Body of pancreas (tissue), 4 donors: ENCODE measurements around the gene TTPAL. TPM values are rescaled to one million over a fixed set of nuclear protein-coding genes. Genes with fewer than 3 reads are reported as not detected.
A peak's percentile ranks its signal among the peaks of the same experiment; 100 is the strongest.

Experiments
- ATAC-seq: fragments of 150-250 bp; one replicate; pipeline ENCODE4 v1.9.1; 2016
- DNase-seq, 4 donors: peaks; one replicate each; pipeline ENCODE4 v3.0.0-alpha.2; 2019
- H3K27ac ChIP-seq, 4 donors: fragments of 200-600 bp; sonication (generic); 1 replicate in 3 of 4; 2 replicates in 1 of 4; pipeline versions ENCODE4 v1.5.1 to v1.6.1; 2016 to 2019; ENCODE audit warnings: mild to moderate bottlenecking in 1 of 4, mixed read lengths in 1 of 4, moderate library complexity in 1 of 4
- H3K27me3 ChIP-seq, 2 donors: fragments of 200-600 bp; sonication (generic); one replicate each; pipeline ENCODE4 v1.6.0; 2016; ENCODE audit warnings: mild to moderate bottlenecking in 1 of 2
- H3K36me3 ChIP-seq, 2 donors: fragments of 200-600 bp; sonication (generic); replicated peaks in 1 of 2; 2 replicates each; pipeline ENCODE4 v1.5.1; 2016; ENCODE audit warnings: low read depth in 2 of 2; ENCODE audit not compliant: insufficient read depth in 1 of 2
- H3K4me1 ChIP-seq: fragments of 200-600 bp; sonication (generic); one replicate; pipeline ENCODE4 v1.6.0; 2016
- H3K4me3 ChIP-seq, 2 donors: fragments of 200-600 bp; sonication (generic); 1 replicate in 1 of 2; 2 replicates in 1 of 2; pipeline ENCODE4 v1.5.1; 2016 to 2019
- H3K9me3 ChIP-seq, 3 donors: fragments of 200-600 bp; sonication (generic); 1 replicate in 2 of 3; 2 replicates in 1 of 3; pipeline ENCODE4 v1.5.1; 2016
- POLR2A ChIP-seq, 3 donors: fragments of 450-650 bp; IDR thresholded peaks; one replicate each; pipeline ENCODE4 v1.6.1; 2016; ENCODE audit warnings: antibody characterized with exemption in 3 of 3, mild to moderate bottlenecking in 2 of 3
- WGBS, 2 donors: methylation state at CpG; one replicate each; pipeline ENCODE4 v1.1.5; 2017; 5-methylcytosine and 5-hydroxymethylcytosine counted together
- intact Hi-C: fragments of 100-400 bp; cut with DNase I; formaldehyde crosslinking; loops from one replicate; pipeline ENCODE4 v1.15.1; 2023
- small RNA-seq: library from RNA; depleted of rRNA; stranded (forward); fragments of <200 nt; gene quantifications from one replicate; pipeline ENCODE3, GENCODE V24; 2016
- total RNA-seq, 2 donors: library from RNA; depleted of rRNA; stranded (reverse); fragments of >200 nt; gene quantifications; one replicate each; pipeline ENCODE4 v1.1.0, GENCODE V29; 2016
- TF ChIP-seq, protein P1 (sequence below), 7 experiments: fragments of 450-650 bp in 4 of 7; fragments of 200-600 bp in 3 of 7; sonication (generic) in 3 of 7; IDR thresholded peaks; one replicate each; pipeline ENCODE4 v1.5.1; 2016 to 2019; ENCODE audit warnings: antibody characterized with exemption in 7 of 7

TTPAL gene
- total RNA-seq, 2 donors from 2014 or later: 8.3 to 9.9 TPM

DNA sequence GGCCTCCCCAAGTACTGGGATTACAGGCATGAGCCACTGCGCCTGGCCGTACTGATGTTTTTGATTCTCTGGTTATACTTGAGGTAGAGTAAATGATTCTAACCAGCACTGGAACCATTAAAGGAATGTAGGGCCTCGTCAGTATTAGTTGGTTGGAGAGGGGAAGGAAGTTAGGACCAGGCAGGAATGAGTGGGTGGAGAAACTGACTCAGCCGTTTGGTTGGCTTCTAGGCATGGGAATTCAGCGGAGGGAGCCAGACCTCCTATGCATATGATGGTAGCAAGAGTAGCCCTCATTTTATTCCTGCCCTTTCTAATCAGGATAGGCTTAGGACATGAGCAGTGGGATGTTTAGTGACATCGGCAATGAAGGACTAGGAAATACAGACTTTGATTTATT is 65.2 kb downstream of the TTPAL start:
- Histone ChIP-seq H3K4me1 (no peaks in the 10 kb centered on the region), H3K9me3 (no peaks in the 10 kb centered on the region), H3K27ac (no peak overlapping the region), H3K4me3 (no peak overlapping the region), H3K36me3 (no peaks in the 10 kb centered on the region), H3K27me3 (no peaks in the 10 kb centered on the region)
- TF ChIP-seq POLR2A (IDR thresholded peaks at IDR 0.05): no peak
- TF ChIP-seq, protein P1, sequence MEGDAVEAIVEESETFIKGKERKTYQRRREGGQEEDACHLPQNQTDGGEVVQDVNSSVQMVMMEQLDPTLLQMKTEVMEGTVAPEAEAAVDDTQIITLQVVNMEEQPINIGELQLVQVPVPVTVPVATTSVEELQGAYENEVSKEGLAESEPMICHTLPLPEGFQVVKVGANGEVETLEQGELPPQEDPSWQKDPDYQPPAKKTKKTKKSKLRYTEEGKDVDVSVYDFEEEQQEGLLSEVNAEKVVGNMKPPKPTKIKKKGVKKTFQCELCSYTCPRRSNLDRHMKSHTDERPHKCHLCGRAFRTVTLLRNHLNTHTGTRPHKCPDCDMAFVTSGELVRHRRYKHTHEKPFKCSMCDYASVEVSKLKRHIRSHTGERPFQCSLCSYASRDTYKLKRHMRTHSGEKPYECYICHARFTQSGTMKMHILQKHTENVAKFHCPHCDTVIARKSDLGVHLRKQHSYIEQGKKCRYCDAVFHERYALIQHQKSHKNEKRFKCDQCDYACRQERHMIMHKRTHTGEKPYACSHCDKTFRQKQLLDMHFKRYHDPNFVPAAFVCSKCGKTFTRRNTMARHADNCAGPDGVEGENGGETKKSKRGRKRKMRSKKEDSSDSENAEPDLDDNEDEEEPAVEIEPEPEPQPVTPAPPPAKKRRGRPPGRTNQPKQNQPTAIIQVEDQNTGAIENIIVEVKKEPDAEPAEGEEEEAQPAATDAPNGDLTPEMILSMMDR (IDR thresholded peaks at IDR 0.05): no peak
- intact Hi-C loops: no loop called here
- WGBS, 2 donors: 72 to 82% methylated on average over 6 of the region's 6 CpGs
- ATAC-seq (no peak), DNase-seq (no peak)

DNA sequence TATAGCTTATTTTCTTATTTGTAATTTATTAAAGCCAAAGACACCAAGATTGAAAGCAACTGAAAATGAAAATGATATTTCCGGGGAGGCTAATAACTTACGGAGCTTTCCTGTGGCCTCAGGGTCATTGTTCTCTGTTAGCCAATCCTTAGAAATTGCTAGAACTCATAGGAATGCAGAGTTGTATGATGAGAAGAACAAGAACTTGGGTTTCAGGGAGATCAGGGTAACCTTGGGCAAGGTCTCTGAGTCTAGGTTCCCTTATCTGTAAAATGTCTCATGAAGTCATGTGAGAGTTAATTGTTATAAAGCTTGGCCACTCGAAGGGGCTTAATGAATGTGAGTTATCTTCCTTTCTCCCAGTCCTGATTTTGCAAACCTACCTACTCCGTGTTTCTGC is 66.3 kb downstream of the TTPAL start:
- no peaks in the 10 kb centered on the region for H3K4me1 ChIP-seq
- H3K27me3 ChIP-seq: no peaks in the 10 kb centered on the region
- no peaks in the 10 kb centered on the region for H3K9me3 ChIP-seq
- H3K27ac ChIP-seq: peak overlapping the region in 1 of 4 donors; percentile 6
- 43 to 49% methylated on average over 4 of the region's 4 CpGs for WGBS, 2 donors
- H3K4me3 ChIP-seq: no peak overlapping the region
- intact Hi-C loops: no loop called here
- DNase-seq (no peak), ATAC-seq (no peak)
- H3K36me3 ChIP-seq: no peaks in the 10 kb centered on the region
- TF ChIP-seq POLR2A (IDR thresholded peaks at IDR 0.05): no peak
- TF ChIP-seq, protein P1 (IDR thresholded peaks at IDR 0.05): no peak

DNA sequence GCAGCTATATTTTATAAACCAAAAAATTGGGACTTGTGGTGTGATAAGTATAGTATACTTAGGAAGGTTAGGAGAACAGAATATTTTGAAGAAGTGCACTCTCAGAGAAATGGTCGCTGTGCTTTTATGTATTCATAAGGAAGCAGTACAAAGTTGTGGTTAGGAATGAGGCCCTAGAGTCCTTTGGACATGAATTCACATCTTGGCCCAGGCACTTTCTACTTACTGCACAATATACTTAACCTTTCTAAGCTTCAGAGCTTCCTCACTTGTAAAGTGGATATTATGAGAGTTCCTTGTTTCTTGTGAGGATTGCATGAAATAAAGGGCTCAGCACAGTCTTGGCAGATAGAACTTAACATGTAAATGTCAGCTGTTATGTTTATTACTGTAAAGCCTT is 67.2 kb downstream of the TTPAL start:
- H3K27ac ChIP-seq: no peak overlapping the region
- peaks cover under 1% of the 10 kb centered on the region for H3K4me1 ChIP-seq
- 71 to 93% methylated on average over 1 of the region's 1 CpG for WGBS, 2 donors
- TF ChIP-seq POLR2A (IDR thresholded peaks at IDR 0.05): no peak
- TF ChIP-seq, protein P1 (IDR thresholded peaks at IDR 0.05): no peak
- ATAC-seq: no peak
- H3K9me3 ChIP-seq: no peaks in the 10 kb centered on the region
- DNase-seq: no peak
- no peaks in the 10 kb centered on the region for H3K27me3 ChIP-seq
- intact Hi-C loops: no loop called here
- H3K36me3 ChIP-seq: no peaks in the 10 kb centered on the region
- H3K4me3 ChIP-seq: no peak overlapping the region

DNA sequence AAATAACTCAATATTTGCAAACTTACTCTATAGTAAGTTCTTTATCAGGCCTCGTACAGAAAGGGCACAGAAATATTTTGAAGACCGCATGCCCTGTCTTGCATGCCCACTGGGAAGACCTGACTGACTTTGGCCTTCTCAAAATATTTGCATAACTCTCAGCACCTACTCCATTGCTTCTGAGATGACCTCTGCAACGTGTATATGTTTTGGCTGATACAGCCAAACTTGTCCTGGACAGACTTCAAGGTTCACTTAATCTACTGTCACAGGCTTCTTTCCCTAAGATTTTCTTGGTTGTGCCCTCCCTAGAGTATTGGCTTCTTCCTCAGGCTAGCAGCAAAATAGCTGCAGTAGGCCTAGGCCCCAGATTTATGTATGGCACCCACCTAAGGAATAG is 67.7 kb downstream of the TTPAL start:
- Histone ChIP-seq H3K4me3 (no peak overlapping the region), H3K27ac (no peak overlapping the region), H3K9me3 (no peaks in the 10 kb centered on the region), H3K4me1 (peaks cover 5% of the 10 kb centered on the region), H3K27me3 (no peaks in the 10 kb centered on the region), H3K36me3 (no peaks in the 10 kb centered on the region)
- TF ChIP-seq POLR2A (IDR thresholded peaks at IDR 0.05): no peak
- TF ChIP-seq, protein P1 (IDR thresholded peaks at IDR 0.05): no peak
- intact Hi-C loops: no loop called here
- 55% methylated on average over 3 of the region's 3 CpGs for WGBS, 2 donors
- ATAC-seq: no peak
- DNase-seq: no peak

Small RNA genes lying within 50 kb of the gene (small RNA-seq; reads per million reads assigned to genes)
- gene RPL37AP1: not detected

Other genes starting within 250 kb of the TTPAL start
- not detected for gene GDAP1L1, start 228.6 kb upstream of the TTPAL start, total RNA-seq
- gene FITM2, start 164.7 kb upstream of the TTPAL start, total RNA-seq: 10 to 100 TPM in 1 of 2 donors, 1 to 10 TPM in 1; 7.0 to 17.1 TPM
- gene R3HDML, start 138.8 kb upstream of the TTPAL start, total RNA-seq: not detected
- 10 to 100 TPM; 28.3 to 28.5 TPM for gene HNF4A, start 120.2 kb upstream of the TTPAL start, total RNA-seq
- gene SERINC3, start 46.2 kb downstream of the TTPAL start, total RNA-seq: 10 to 100 TPM; 28.3 to 36.3 TPM
- gene PKIG, start 106.7 kb downstream of the TTPAL start, total RNA-seq: 10 to 100 TPM; 43.6 to 64.9 TPM
- 1 to 10 TPM; 3.3 to 7.8 TPM for gene ADA, start 175.8 kb downstream of the TTPAL start, total RNA-seq
- gene CCN5, start 239.5 kb downstream of the TTPAL start, total RNA-seq: 10 to 100 TPM in 1 of 2 donors, 1 to 10 TPM in 1; 7.9 to 18.2 TPM